IPS-18a (cell line): ENCODE results near the gene TCF7L1.

Experiments
- H3K27ac ChIP-seq: one replicate; pipeline ENCODE4 v1.5.1; 2013; ENCODE audit warnings: low read length
- H3K27me3 ChIP-seq: one replicate; pipeline ENCODE4 v1.6.1; 2013; ENCODE audit warnings: mild to moderate bottlenecking, low read length; ENCODE audit not compliant: control insufficient read depth, insufficient read depth
- H3K36me3 ChIP-seq: one replicate; pipeline ENCODE4 v1.6.1; 2013; ENCODE audit warnings: low read depth, low read length; ENCODE audit not compliant: control insufficient read depth
- H3K4me1 ChIP-seq: one replicate; pipeline ENCODE4 v1.6.1; 2013; ENCODE audit warnings: low read depth, low read length; ENCODE audit not compliant: control insufficient read depth
- H3K4me3 ChIP-seq: one replicate; pipeline ENCODE4 v1.5.1; 2013; ENCODE audit warnings: low read length
- H3K9ac ChIP-seq: one replicate; pipeline ENCODE4 v1.6.1; 2013; ENCODE audit warnings: mild to moderate bottlenecking, low read length, moderate library complexity
- H3K9me3 ChIP-seq: one replicate; pipeline ENCODE4 v1.6.1; 2013; ENCODE audit warnings: low read depth, low read length; ENCODE audit not compliant: control insufficient read depth

TCF7L1 gene

DNA sequence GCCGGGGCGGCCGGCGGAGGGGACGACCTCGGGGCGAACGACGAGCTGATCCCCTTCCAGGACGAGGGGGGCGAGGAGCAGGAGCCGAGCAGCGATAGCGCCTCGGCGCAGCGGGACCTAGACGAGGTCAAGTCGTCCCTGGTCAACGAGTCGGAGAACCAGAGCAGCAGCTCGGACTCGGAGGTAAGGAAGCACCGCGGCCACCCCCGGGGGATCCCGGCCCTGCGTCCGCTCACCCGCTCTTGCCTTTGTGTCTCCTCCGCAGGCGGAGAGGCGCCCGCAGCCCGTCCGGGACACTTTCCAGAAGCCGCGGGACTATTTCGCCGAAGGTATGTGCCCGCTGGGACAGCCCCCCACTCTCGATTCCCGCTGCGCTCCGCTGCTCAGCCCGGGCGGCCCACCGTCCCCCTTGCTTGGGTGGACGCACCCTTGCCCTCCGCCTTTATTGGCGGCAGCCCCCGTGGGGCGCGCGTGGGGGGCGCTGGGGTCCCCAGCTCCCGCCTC, 611 bp downstream of the TCF7L1 start:
- peak overlapping the region; percentile 91 for H3K9ac ChIP-seq
- peaks cover 15% of the 10 kb centered on the region for H3K27me3 ChIP-seq
- peak overlapping the region; percentile 91 for H3K4me3 ChIP-seq
- H3K9me3 ChIP-seq: no peaks in the 10 kb centered on the region
- peak overlapping the region; percentile 59 for H3K27ac ChIP-seq
- peaks cover 18% of the 10 kb centered on the region for H3K36me3 ChIP-seq
- H3K4me1 ChIP-seq: peaks cover 21% of the 10 kb centered on the region

GRCh38 chr2:85134255-85134895, 1.2 kb downstream of the TCF7L1 start:
- H3K4me3 ChIP-seq: peak overlapping the region; percentile 91
- H3K27me3 ChIP-seq: peaks cover 15% of the 10 kb centered on the region
- H3K27ac ChIP-seq: peak overlapping the region; percentile 90
- peak overlapping the region; percentile 91 for H3K9ac ChIP-seq
- peaks cover 21% of the 10 kb centered on the region for H3K4me1 ChIP-seq
- H3K9me3 ChIP-seq: no peaks in the 10 kb centered on the region
- H3K36me3 ChIP-seq: peaks cover 18% of the 10 kb centered on the region

- peak overlapping the region; percentile 90 for H3K27ac ChIP-seq
- no peaks in the 10 kb centered on the region for H3K9me3 ChIP-seq
- peak overlapping the region; percentile 91 for H3K9ac ChIP-seq
- peaks cover 21% of the 10 kb centered on the region for H3K4me1 ChIP-seq
- H3K36me3 ChIP-seq: peaks cover 21% of the 10 kb centered on the region
- peaks cover 15% of the 10 kb centered on the region for H3K27me3 ChIP-seq
- H3K4me3 ChIP-seq: peak overlapping the region; percentile 91
Observed at GRCh38 chr2:85134896-85135659, 1.9 kb downstream of the TCF7L1 start.

DNA sequence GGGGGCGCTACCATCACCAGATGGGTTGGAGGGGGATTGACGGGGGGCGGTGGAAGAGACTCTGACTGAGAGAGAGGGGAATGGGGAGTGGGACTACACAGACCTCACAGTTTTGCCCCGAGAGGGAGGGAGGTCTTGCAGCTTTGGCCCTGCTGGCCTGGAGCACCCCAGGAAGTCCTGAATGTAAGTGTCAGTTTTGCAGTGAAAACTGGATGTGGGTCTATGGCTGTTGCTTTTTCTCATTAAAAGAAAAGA, 2.4 kb downstream of the TCF7L1 start:
- no peak overlapping the region for H3K27ac ChIP-seq
- H3K4me1 ChIP-seq: peaks cover 21% of the 10 kb centered on the region
- H3K4me3 ChIP-seq: peak overlapping the region; percentile 91
- H3K27me3 ChIP-seq: peaks cover 15% of the 10 kb centered on the region
- no peaks in the 10 kb centered on the region for H3K9me3 ChIP-seq
- H3K36me3 ChIP-seq: peaks cover 23% of the 10 kb centered on the region
- H3K9ac ChIP-seq: peak overlapping the region; percentile 91

GRCh38 chr2:85137156-85137555, 4.0 kb downstream of the TCF7L1 start:
- H3K27ac ChIP-seq: no peak overlapping the region
- no peak overlapping the region for H3K9ac ChIP-seq
- H3K9me3 ChIP-seq: no peaks in the 10 kb centered on the region
- peaks cover 13% of the 10 kb centered on the region for H3K27me3 ChIP-seq
- H3K4me3 ChIP-seq: peak overlapping the region; percentile 91
- peaks cover 18% of the 10 kb centered on the region for H3K4me1 ChIP-seq
- H3K36me3 ChIP-seq: peaks cover 33% of the 10 kb centered on the region

DNA sequence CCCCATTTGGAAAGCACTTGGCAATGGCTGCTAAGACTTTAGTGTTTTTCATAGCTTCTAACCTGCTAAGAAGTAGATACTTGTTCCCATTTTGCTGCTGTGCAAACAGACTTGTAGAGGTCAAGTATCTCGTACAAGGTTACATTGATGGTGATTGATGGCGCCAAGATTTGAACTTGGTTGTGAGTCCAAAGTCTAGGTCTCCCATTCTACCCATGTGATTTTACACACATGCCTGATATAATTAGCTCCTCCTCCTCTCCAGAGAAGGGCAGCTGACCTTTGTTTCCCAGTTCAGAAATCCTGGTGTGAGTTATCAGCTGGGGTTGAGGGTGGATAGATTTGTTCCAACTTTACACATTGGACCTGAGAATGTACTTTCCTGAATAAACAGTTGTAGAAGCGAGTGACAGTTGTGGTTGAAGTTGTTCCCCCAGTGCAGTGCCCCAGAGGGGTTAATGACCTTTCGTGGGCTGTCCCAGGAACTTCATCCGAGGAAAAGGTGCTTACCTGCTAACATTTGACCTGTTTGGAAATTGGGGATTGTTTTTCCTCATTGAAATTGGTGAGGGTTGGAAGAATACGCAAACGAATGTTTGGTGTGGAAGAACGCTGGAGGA, 10.4 kb downstream of the TCF7L1 start:
- Histone ChIP-seq H3K27me3 (no peaks in the 10 kb centered on the region), H3K4me3 (no peak overlapping the region), H3K9ac (no peak overlapping the region), H3K9me3 (no peaks in the 10 kb centered on the region), H3K27ac (no peak overlapping the region), H3K36me3 (peaks cover 28% of the 10 kb centered on the region), H3K4me1 (peaks cover 12% of the 10 kb centered on the region)

DNA sequence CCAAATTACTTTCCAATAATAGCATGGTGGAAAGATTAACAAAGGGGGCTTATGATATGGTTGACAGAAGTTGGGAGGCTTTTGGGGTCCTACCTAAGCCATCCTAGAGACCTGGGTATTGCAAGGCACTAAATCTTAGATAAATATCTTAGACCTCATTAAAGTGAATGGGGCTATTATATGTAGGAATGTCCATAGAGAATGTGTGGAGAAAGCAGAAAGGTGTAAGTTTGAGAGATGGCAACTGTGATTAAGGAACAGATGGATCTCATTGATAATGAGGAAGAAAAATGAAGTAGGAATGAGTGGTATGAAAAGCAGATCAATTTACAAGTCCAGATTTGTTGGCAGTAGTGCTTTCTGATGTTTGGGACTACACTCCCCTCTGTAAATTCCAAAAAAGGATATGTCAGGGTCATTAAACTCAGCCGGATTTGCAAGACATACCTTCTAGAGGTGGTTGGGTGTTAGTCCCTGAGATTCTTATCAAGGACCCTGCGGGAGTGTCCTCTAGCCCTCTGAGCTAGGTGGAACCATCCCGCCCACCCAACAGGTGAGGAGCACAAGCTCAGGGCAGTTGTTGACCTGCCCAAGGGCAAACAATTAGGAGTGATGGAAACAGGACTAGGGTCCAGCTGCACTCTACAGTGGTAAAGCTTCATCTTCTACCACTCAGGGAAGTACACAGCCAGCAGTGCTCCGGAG, 12.1 kb downstream of the TCF7L1 start:
- Histone ChIP-seq H3K27me3 (no peaks in the 10 kb centered on the region), H3K27ac (no peak overlapping the region), H3K9ac (no peak overlapping the region), H3K4me1 (peaks cover 12% of the 10 kb centered on the region), H3K36me3 (peaks cover 21% of the 10 kb centered on the region), H3K9me3 (no peaks in the 10 kb centered on the region), H3K4me3 (no peak overlapping the region)

- Histone ChIP-seq H3K27ac (no peak overlapping the region), H3K27me3 (no peaks in the 10 kb centered on the region), H3K9me3 (no peaks in the 10 kb centered on the region), H3K36me3 (peaks cover 3% of the 10 kb centered on the region), H3K9ac (no peak overlapping the region), H3K4me1 (peaks cover 5% of the 10 kb centered on the region), H3K4me3 (no peak overlapping the region)
Observed at GRCh38 chr2:85148190-85148589, 15.0 kb downstream of the TCF7L1 start.

- no peaks in the 10 kb centered on the region for H3K9me3 ChIP-seq
- no peaks in the 10 kb centered on the region for H3K27me3 ChIP-seq
- H3K9ac ChIP-seq: no peak overlapping the region
- H3K36me3 ChIP-seq: peaks cover 3% of the 10 kb centered on the region
- H3K27ac ChIP-seq: no peak overlapping the region
- H3K4me1 ChIP-seq: peaks cover 8% of the 10 kb centered on the region
- no peak overlapping the region for H3K4me3 ChIP-seq
Observed at GRCh38 chr2:85151026-85151425, 17.8 kb downstream of the TCF7L1 start.

GRCh38 chr2:85152895-85153294, 19.7 kb downstream of the TCF7L1 start:
- Histone ChIP-seq H3K27me3 (no peaks in the 10 kb centered on the region), H3K36me3 (peaks cover 3% of the 10 kb centered on the region), H3K4me1 (peaks cover 9% of the 10 kb centered on the region), H3K4me3 (no peak overlapping the region), H3K9ac (no peak overlapping the region), H3K9me3 (no peaks in the 10 kb centered on the region), H3K27ac (no peak overlapping the region)

- no peak overlapping the region for H3K4me3 ChIP-seq
- no peaks in the 10 kb centered on the region for H3K27me3 ChIP-seq
- no peaks in the 10 kb centered on the region for H3K9me3 ChIP-seq
Observed at GRCh38 chr2:85154048-85154753, 21.0 kb downstream of the TCF7L1 start.

More at GRCh38 chr2:85154048-85154753, 21.0 kb downstream of the TCF7L1 start:
- Histone ChIP-seq H3K4me1 (peaks cover 16% of the 10 kb centered on the region), H3K27ac (no peak overlapping the region), H3K9ac (no peak overlapping the region), H3K36me3 (peaks cover 3% of the 10 kb centered on the region)
